Measurements from ENCODE around the gene PLCD4.

DNA sequence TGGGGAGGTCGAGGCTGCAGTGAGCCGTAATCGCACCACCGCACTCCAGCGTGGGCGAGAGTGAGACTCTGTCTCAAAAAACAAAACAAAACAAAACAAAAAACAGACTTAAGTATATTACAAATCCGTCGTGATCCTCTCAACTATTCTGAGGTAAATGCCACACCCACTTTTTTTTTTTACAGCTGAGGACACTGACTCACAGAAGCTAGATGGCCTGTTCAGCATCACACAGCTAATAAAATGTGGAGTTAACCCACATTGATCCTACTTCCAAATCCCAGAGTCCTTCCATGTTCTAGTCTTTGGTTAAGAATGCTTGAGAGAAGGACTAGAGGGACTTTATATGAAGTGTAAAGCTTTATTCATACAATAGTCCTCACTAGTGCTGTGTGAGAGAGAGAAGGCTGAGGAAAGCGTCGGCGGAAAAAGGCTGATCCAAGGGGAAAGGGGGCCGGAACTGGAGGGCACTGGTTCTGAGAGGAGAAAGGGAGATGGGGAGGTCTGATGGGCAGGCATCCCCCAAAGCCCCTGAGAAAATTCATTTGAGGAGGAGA lies 63.5 kb downstream of the PLCD4 start:
- TF ChIP-seq EP300 (IDR thresholded peaks at IDR 0.05): no peak
- TF ChIP-seq POLR2AphosphoS5 (IDR thresholded peaks at IDR 0.05): no peak

Data from suprapubic skin (tissue), 4 donors.